ENCODE results near the gene NME5. TPM values are rescaled to one million over a fixed set of nuclear protein-coding genes. Genes with fewer than 3 reads are reported as not detected.
A peak's percentile ranks its signal among the peaks of the same experiment; 100 is the strongest.
"Not testable (repeated sequence)": the region's sequence is repeated elsewhere in the genome, so short reads cannot be mapped to it uniquely, and the experiment has no call there.

The NME5 gene
- 0.85 TPM for polyA plus RNA-seq (ENCODE audit: insufficient read length)

- DNase-seq (ENCODE audit: low read depth), result no peak
These were observed at the start of gene NME5 for GRCh38 chr5:138138949-138139780. Gene NME5, minus strand, starts transcription at chr5:138139428. Its CDS starts 648 bp downstream, at chr5:138138780.

- no peak for DNase-seq (ENCODE audit: low read depth)
These were observed 49.4 kb upstream of the NME5 start for GRCh38 chr5:138188626-138189025.

GRCh38 chr5:138186002-138186447 lies 46.8 kb upstream of the NME5 start:
- DNase-seq (ENCODE audit: low read depth), result no peak

- no peak for DNase-seq (ENCODE audit: low read depth)
These were observed 43.6 kb upstream of the NME5 start for GRCh38 chr5:138182808-138183207.

GRCh38 chr5:138180841-138181240 lies 41.6 kb upstream of the NME5 start:
- DNase-seq (ENCODE audit: low read depth), result no peak

- no peak for DNase-seq (ENCODE audit: low read depth)
These were observed 41.1 kb upstream of the NME5 start for GRCh38 chr5:138180183-138180782.

- no peak for DNase-seq (ENCODE audit: low read depth)
These were observed 40.1 kb upstream of the NME5 start for GRCh38 chr5:138179277-138179857.

- DNase-seq (ENCODE audit: low read depth), result peak; percentile 95
These were observed 39.5 kb upstream of the NME5 start, which contains the start of the genes BRD8 and KIF20A for GRCh38 chr5:138178516-138179276. Gene BRD8, minus strand, starts transcription at chr5:138178630. Its CDS starts 16 bp downstream, at chr5:138178614. Gene KIF20A, plus strand, starts transcription at chr5:138179112. Its CDS starts 569 bp downstream, at chr5:138179681.

- DNase-seq (ENCODE audit: low read depth), result no peak
These were observed 38.8 kb upstream of the NME5 start for GRCh38 chr5:138177941-138178515.

- no peak for DNase-seq (ENCODE audit: low read depth)
These were observed 31.1 kb upstream of the NME5 start for GRCh38 chr5:138170299-138170698.

GRCh38 chr5:138169124-138169523 lies 29.9 kb upstream of the NME5 start:
- DNase-seq (ENCODE audit: low read depth), result no peak

- DNase-seq (ENCODE audit: low read depth), result no peak
These were observed 24.5 kb upstream of the NME5 start for GRCh38 chr5:138163721-138164120.

- DNase-seq (ENCODE audit: low read depth), result no peak
These were observed 21.5 kb upstream of the NME5 start for GRCh38 chr5:138160706-138161105.

- DNase-seq (ENCODE audit: low read depth), result no peak
These were observed 20.4 kb upstream of the NME5 start for GRCh38 chr5:138159666-138160065.

- no peak for DNase-seq (ENCODE audit: low read depth)
These were observed 18.4 kb upstream of the NME5 start for GRCh38 chr5:138157626-138158025.

- DNase-seq (ENCODE audit: low read depth), result not testable (repeated sequence)
These were observed 16.7 kb upstream of the NME5 start for GRCh38 chr5:138155977-138156376.

GRCh38 chr5:138149530-138149929 lies 10.3 kb upstream of the NME5 start:
- DNase-seq (ENCODE audit: low read depth), result no peak

- no peak for DNase-seq (ENCODE audit: low read depth)
These were observed 9.6 kb upstream of the NME5 start for GRCh38 chr5:138148811-138149210.

- DNase-seq (ENCODE audit: low read depth), result not testable (repeated sequence)
These were observed 4.3 kb upstream of the NME5 start for GRCh38 chr5:138143578-138143977.

- no peak for DNase-seq (ENCODE audit: low read depth)
These were observed 2.5 kb upstream of the NME5 start for GRCh38 chr5:138141734-138142133.

- DNase-seq (ENCODE audit: low read depth), result no peak
These were observed 1.0 kb upstream of the NME5 start for GRCh38 chr5:138140268-138140667.

GRCh38 chr5:138139781-138140090 lies 508 bp upstream of the NME5 start:
- DNase-seq (ENCODE audit: low read depth), result no peak

Measured in forelimb muscle (tissue), 1 donor.